Esophagus squamous epithelium (tissue), 5 donors: Measurements from ENCODE around the gene CFAP77. TPM values are rescaled to one million over a fixed set of nuclear protein-coding genes. Genes with fewer than 3 reads are reported as not detected.
A peak's percentile ranks its signal among the peaks of the same experiment; 100 is the strongest.

ENCODE experiments used
- DNase-seq: peaks from one replicate; lab custom pipeline; 2025; lab: John Stamatoyannopoulos, UW
- H3K27ac ChIP-seq, 4 donors: fragments of 200-600 bp; sonication (generic); one replicate each; pipeline ENCODE4 v1.5.1; 2016 to 2019; ENCODE audit warnings: mild to moderate bottlenecking in 1 of 4
- H3K27me3 ChIP-seq, 4 donors: fragments of 200-600 bp; sonication (generic); 1 replicate in 3 of 4; 2 replicates in 1 of 4; pipeline versions ENCODE4 v1.5.1 to v1.6.0; 2017 to 2021; ENCODE audit warnings: antibody characterized with exemption in 1 of 4
- H3K36me3 ChIP-seq, 3 donors: fragments of 200-600 bp; sonication (generic); one replicate each; pipeline ENCODE4 v1.5.1; 2016 to 2019
- H3K4me1 ChIP-seq, 3 donors: fragments of 200-600 bp; sonication (generic); one replicate each; pipeline ENCODE4 v1.5.1; 2017 to 2019
- H3K4me3 ChIP-seq, 4 donors: fragments of 200-600 bp; sonication (generic); 1 replicate in 3 of 4; 2 replicates in 1 of 4; pipeline ENCODE4 v1.5.1; 2016 to 2019; ENCODE audit warnings: mild to moderate bottlenecking in 2 of 4, moderate library complexity in 1 of 4
- H3K9me3 ChIP-seq, 3 donors: fragments of 200-600 bp; sonication (generic); one replicate each; pipeline ENCODE4 v1.5.1; 2016 to 2019
- CTCF ChIP-seq, 6 experiments: fragments of 450-650 bp in 4 of 6; fragments of 200-600 bp in 2 of 6; sonication (generic) in 2 of 6; IDR thresholded peaks; one replicate each; pipeline ENCODE4 v1.5.1; 2016 to 2019; ENCODE audit warnings: antibody characterized with exemption in 6 of 6, mild to moderate bottlenecking in 4 of 6, moderate library complexity in 4 of 6
- POLR2A ChIP-seq, 4 donors: fragments of 450-650 bp; IDR thresholded peaks; one replicate each; pipeline ENCODE4 v1.6.1; 2017; ENCODE audit warnings: antibody characterized with exemption in 4 of 4, mild to moderate bottlenecking in 4 of 4, moderate library complexity in 3 of 4
- WGBS, 2 donors: methylation state at CpG; one replicate each; pipeline ENCODE4 v1.1.5; 2018; 5-methylcytosine and 5-hydroxymethylcytosine counted together
- intact Hi-C: fragments of 100-400 bp; cut with DNase I; formaldehyde crosslinking; loops from one replicate; pipeline ENCODE4 v1.15.0; 2022
- total RNA-seq, 4 donors: library from RNA; depleted of rRNA; stranded (reverse); fragments of >200 nt; gene quantifications; one replicate each; pipeline ENCODE4 v1.1.0, GENCODE V29; 2016
- donor health status: DM: yes; HTN: yes; CAD: no.

Gene CFAP77
- total RNA-seq, 4 donors from 2014 or later, result not detected

GRCh38 chr9:132381966-132382541 is 28.0 kb upstream of the CFAP77 start:
- TF ChIP-seq CTCF (IDR thresholded peaks at IDR 0.05) (no peak), POLR2A (IDR thresholded peaks at IDR 0.05) (no peak)
- intact Hi-C loops, result no loop called here
- no peak for DNase-seq
- H3K36me3 ChIP-seq, result peaks cover 7 to 100% (median 12%) of the 10 kb centered on the region in 3 donors
- WGBS, 2 donors, result 80 to 92% methylated on average over 4 to 8 of the region's 9 CpGs
- H3K27me3 ChIP-seq, result no peaks in the 10 kb centered on the region
- no peaks in the 10 kb centered on the region for H3K9me3 ChIP-seq
- no peaks in the 10 kb centered on the region for H3K4me1 ChIP-seq
- H3K4me3 ChIP-seq, result no peak overlapping the region
- H3K27ac ChIP-seq, result peak overlapping the region in 1 of 4 donors; percentile 7

- Histone ChIP-seq H3K4me1 (no peaks in the 10 kb centered on the region), H3K9me3 (no peaks in the 10 kb centered on the region), H3K27ac (no peak overlapping the region), H3K4me3 (no peak overlapping the region), H3K36me3 (peaks cover 18 to 100% (median 23%) of the 10 kb centered on the region in 3 donors), H3K27me3 (no peaks in the 10 kb centered on the region)
- DNase-seq, result no peak
- 66 to 74% methylated on average over 10 of the region's 10 CpGs for WGBS, 2 donors
- intact Hi-C loops, result no loop called here
- TF ChIP-seq POLR2A (IDR thresholded peaks at IDR 0.05) (peak in 1 of 4 donors; percentile 25), CTCF (IDR thresholded peaks at IDR 0.05) (no peak)
These were observed 26.5 kb upstream of the CFAP77 start for GRCh38 chr9:132383462-132383883.

GRCh38 chr9:132384376-132384775 is 25.6 kb upstream of the CFAP77 start:
- peaks cover 18 to 100% (median 28%) of the 10 kb centered on the region in 3 donors for H3K36me3 ChIP-seq
- H3K9me3 ChIP-seq, result no peaks in the 10 kb centered on the region
- no peak for TF ChIP-seq POLR2A (IDR thresholded peaks at IDR 0.05)
- TF ChIP-seq CTCF (IDR thresholded peaks at IDR 0.05), result no peak
- no peaks in the 10 kb centered on the region for H3K4me1 ChIP-seq
- intact Hi-C loops, result no loop called here
- no peak for DNase-seq
- no peak overlapping the region for H3K27ac ChIP-seq
- no peak overlapping the region for H3K4me3 ChIP-seq
- H3K27me3 ChIP-seq, result no peaks in the 10 kb centered on the region
- 74 to 84% methylated on average over 7 to 8 of the region's 8 CpGs for WGBS, 2 donors

GRCh38 chr9:132387133-132387532 is 22.9 kb upstream of the CFAP77 start:
- WGBS, 2 donors, result 60 to 83% methylated on average over 1 to 3 of the region's 7 CpGs
- intact Hi-C loops, result no loop called here
- no peak for DNase-seq
- Histone ChIP-seq H3K4me1 (no peaks in the 10 kb centered on the region), H3K27me3 (no peaks in the 10 kb centered on the region), H3K27ac (no peak overlapping the region), H3K9me3 (no peaks in the 10 kb centered on the region), H3K4me3 (no peak overlapping the region), H3K36me3 (peaks cover 18 to 100% (median 49%) of the 10 kb centered on the region in 3 donors)
- TF ChIP-seq POLR2A (IDR thresholded peaks at IDR 0.05), result no peak
- TF ChIP-seq CTCF (IDR thresholded peaks at IDR 0.05), result no peak

GRCh38 chr9:132390966-132391365 is 19.0 kb upstream of the CFAP77 start:
- Histone ChIP-seq H3K4me3 (no peak overlapping the region), H3K36me3 (peaks cover 13 to 100% (median 56%) of the 10 kb centered on the region in 3 donors), H3K27ac (no peak overlapping the region), H3K4me1 (no peaks in the 10 kb centered on the region), H3K9me3 (no peaks in the 10 kb centered on the region), H3K27me3 (no peaks in the 10 kb centered on the region)
- DNase-seq, result no peak
- TF ChIP-seq CTCF (IDR thresholded peaks at IDR 0.05) (no peak), POLR2A (IDR thresholded peaks at IDR 0.05) (no peak)
- intact Hi-C loops, result no loop called here
- 79% methylated on average over 7 of the region's 7 CpGs for WGBS, 2 donors
